GM12878 (cell line): ENCODE data around the gene BCAN. TPM values are rescaled to one million over a fixed set of nuclear protein-coding genes. Genes with fewer than 3 reads are reported as not detected.

Source experiments
- ATAC-seq: fragments of 200-7000 bp; cut with Tn5 transposase; 3 replicates; pipeline ENCODE4 v1.9.1; 2020; ENCODE audit warnings: mild to moderate bottlenecking, moderate library complexity
- BruUV-seq: library from RNA; stranded (reverse); fragments of 400-500 nt; replicated peaks from 2 replicates; lab custom pipeline; 2021; lab: Mats Ljungman, UMichigan
- CTCF ChIA-PET: fragments of 300-600 bp; sonication (Branson Sonifier 250); formaldehyde crosslinking; extraction: SDS; loops from one replicate; lab custom pipeline; 2021; ENCODE audit warnings: inconsistent platforms; lab: Yijun Ruan, JAX
- POLR2A ChIA-PET: fragments of 350-600 bp; formaldehyde crosslinking; extraction: SDS; loops from one replicate; lab custom pipeline; 2021; ENCODE audit warnings: inconsistent platforms; lab: Charles Lee
- RAD21 ChIA-PET: fragments of 300-600 bp; sonication (Branson Sonifier 250); formaldehyde crosslinking; loops from one replicate; lab custom pipeline; 2023; ENCODE audit warnings: antibody characterized with exemption; ENCODE audit not compliant: unreplicated experiment; lab: Charles Lee
- SMC1A ChIA-PET: fragments of 300-600 bp; sonication (Branson Sonifier 250); formaldehyde crosslinking; loops from one replicate; lab custom pipeline; 2023; ENCODE audit not compliant: unreplicated experiment, uncharacterized antibody; lab: Charles Lee
- DNase-seq: peaks from one replicate; pipeline ENCODE4 v3.0.0-alpha.2; 2011; ENCODE audit warnings: low read depth, low spot score
- FAIRE-seq: peaks from 3 replicates; lab custom pipeline; 2011; peaks lifted over from hg19 to GRCh38; lab: Jason Lieb, UNC
- H2AFZ ChIP-seq: 2 replicates; pipeline ENCODE4 v1.6.0; 2011; ENCODE audit warnings: low read depth, low read length, control low read depth; ENCODE audit not compliant: control insufficient read depth
- H3K27ac ChIP-seq: 2 replicates; pipeline ENCODE4 v1.5.1; 2011; ENCODE audit warnings: control low read depth; ENCODE audit not compliant: control insufficient read depth, insufficient read depth
- H3K27me3 ChIP-seq, 2 experiments: replicated peaks in 1 of 2; 2 replicates each; pipeline versions ENCODE4 v1.6.0 to v1.6.1; 2011; ENCODE audit warnings: low read length in 1 of 2; ENCODE audit not compliant: control insufficient read depth in 2 of 2, insufficient read depth in 2 of 2
- H3K36me3 ChIP-seq, 2 experiments: 2 replicates each; pipeline ENCODE4 v1.5.1; 2011; ENCODE audit warnings: low read length in 1 of 2; ENCODE audit not compliant: control insufficient read depth in 2 of 2, insufficient read depth in 2 of 2
- H3K4me1 ChIP-seq: 2 replicates; pipeline ENCODE4 v1.6.1; 2011; ENCODE audit warnings: mild to moderate bottlenecking, low read length, moderate library complexity, mixed read lengths; ENCODE audit not compliant: control insufficient read depth, insufficient read depth
- H3K4me2 ChIP-seq: 2 replicates; pipeline ENCODE4 v1.6.0; 2011; ENCODE audit warnings: control low read depth; ENCODE audit not compliant: control insufficient read depth, insufficient read depth
- H3K4me3 ChIP-seq: fragments of 200-600 bp; sonication (generic); 2 replicates; pipeline ENCODE4 v1.5.1; 2016
- H3K79me2 ChIP-seq: 2 replicates; pipeline ENCODE4 v1.6.0; 2011; ENCODE audit warnings: low read length; ENCODE audit not compliant: control insufficient read depth, insufficient read depth
- H3K9ac ChIP-seq: 2 replicates; pipeline ENCODE4 v1.8.0; 2011; ENCODE audit warnings: low read length, control low read depth, mixed read lengths; ENCODE audit not compliant: control insufficient read depth, insufficient read depth
- H3K9me3 ChIP-seq: replicated peaks from 3 replicates; pipeline ENCODE4 v1.5.1; 2011; ENCODE audit warnings: mild to moderate bottlenecking, low read length; ENCODE audit not compliant: control insufficient read depth, insufficient read depth
- H4K20me1 ChIP-seq: 2 replicates; pipeline ENCODE4 v1.6.0; 2011; ENCODE audit not compliant: control insufficient read depth, insufficient read depth
- BCL11A ChIP-seq: IDR thresholded peaks from 2 replicates; pipeline ENCODE4 v1.6.1; 2011; ENCODE audit warnings: low read depth, low read length
- BHLHE40 ChIP-seq, 2 experiments: fragments of 450-650 bp in 1 of 2; IDR thresholded peaks; 2 replicates each; pipeline ENCODE4 v1.6.1; 2011 to 2017; ENCODE audit warnings: low read depth in 2 of 2, borderline replicate concordance in 1 of 2, improper control_type of control experiment in 1 of 2, low read length in 1 of 2, mild to moderate bottlenecking in 1 of 2
- FOS ChIP-seq: IDR thresholded peaks from 3 replicates; pipeline ENCODE4 v1.6.1; 2011; ENCODE audit warnings: borderline replicate concordance; ENCODE audit not compliant: insufficient read length; ENCODE audit errors: extremely low read depth
- HCFC1 ChIP-seq: fragments of 150-350 bp; IDR thresholded peaks from 2 replicates; pipeline ENCODE4 v1.6.1; 2014; ENCODE audit warnings: low read length
- JUND ChIP-seq: IDR thresholded peaks from 2 replicates; pipeline ENCODE4 v1.6.1; 2012; ENCODE audit warnings: low read depth, mild to moderate bottlenecking, low read length, improper control_type of control experiment, moderate library complexity
- NBN ChIP-seq: fragments of 450-650 bp; IDR thresholded peaks from 2 replicates; pipeline ENCODE4 v1.6.1; 2016
- NFYB ChIP-seq: IDR thresholded peaks from 2 replicates; pipeline ENCODE4 v1.6.1; 2011; ENCODE audit warnings: low read depth, mild to moderate bottlenecking, low read length, improper control_type of control experiment, moderate library complexity; ENCODE audit not compliant: insufficient read depth
- RELA ChIP-seq: fragments of 450-650 bp; IDR thresholded peaks from 2 replicates; pipeline ENCODE4 v1.8.0; 2014; ENCODE audit warnings: borderline replicate concordance; ENCODE audit not compliant: partially characterized antibody
- RUNX3 ChIP-seq: IDR thresholded peaks from 2 replicates; pipeline ENCODE4 v1.6.1; 2012; ENCODE audit warnings: low read length, inconsistent platforms
- TCF12 ChIP-seq: IDR thresholded peaks from 2 replicates; pipeline ENCODE4 v1.6.1; 2011; ENCODE audit warnings: low read depth, mild to moderate bottlenecking, low read length
- WRNIP1 ChIP-seq: IDR thresholded peaks from 2 replicates; pipeline ENCODE4 v1.6.1; 2011; ENCODE audit warnings: low read depth, low read length, improper control_type of control experiment, borderline replicate concordance
- YY1 ChIP-seq: IDR thresholded peaks from 2 replicates; pipeline ENCODE4 v1.6.1; 2011; ENCODE audit warnings: low read depth, mild to moderate bottlenecking, low read length
- ZNF384 ChIP-seq: IDR thresholded peaks from 2 replicates; pipeline ENCODE4 v1.6.1; 2012; ENCODE audit warnings: low read depth, mild to moderate bottlenecking, low read length, improper control_type of control experiment, borderline replicate concordance
- WGBS: methylation state at CpG from one replicate; pipeline ENCODE4 v1.1.6; 2016; ENCODE audit warnings: low lambda C conversion rate; ENCODE audit not compliant: insufficient replicate concordance, insufficient coverage; ENCODE audit errors: missing lambda C conversion rate; 5-methylcytosine and 5-hydroxymethylcytosine counted together
- in situ Hi-C: fragments of 300-500 bp; cut with MboI; formaldehyde crosslinking; loops from 9 replicates; pipeline ENCODE4 v1.14.3; 2018; ENCODE audit warnings: mixed read lengths
- intact Hi-C: fragments of 100-400 bp; cut with micrococcal nuclease; formaldehyde crosslinking; loops from one replicate; pipeline ENCODE4 v1.14.2; 2022; ENCODE audit not compliant: unreplicated experiment
- polyA plus RNA-seq, 11 experiments: library from polyadenylated mRNA; depleted of rRNA in 4 of 11; unstranded in 6 of 11; stranded (reverse) in 5 of 11; fragments of >200 nt; fragmentation: Nextera tagmentation in 4 of 11; fragmentation: Illumina TruSeq in 1 of 11; extraction: Ambion mirVana in 4 of 11; extraction: Trizol in 1 of 11; gene quantifications; 1 replicate in 1 of 11; 2 replicates in 10 of 11; pipeline versions ENCODE4 v1.2.1 to v1.2.3, GENCODE V29; 2011 to 2016; ENCODE audit warnings: inconsistent platforms in 2 of 11, missing spikeins in 2 of 11, low read depth in 1 of 11
- total RNA-seq, 4 experiments: library from RNA; depleted of rRNA in 3 of 4; stranded (reverse); fragments of >200 nt in 3 of 4; fragmentation: Illumina TruSeq in 1 of 4; extraction: Trizol in 1 of 4; gene quantifications; 2 replicates each; pipeline versions ENCODE4 v1.2.1 to v1.2.3, GENCODE V29; 2013 to 2021
- TF ChIP-seq, protein P1 (sequence below): fragments of 450-650 bp; IDR thresholded peaks from 2 replicates; pipeline ENCODE4 v1.6.1; 2017; ENCODE audit warnings: mild to moderate bottlenecking
- TF ChIP-seq, protein P2 (sequence below): fragments of 450-650 bp; IDR thresholded peaks from 2 replicates; pipeline ENCODE4 v1.6.1; 2017; ENCODE audit warnings: mild to moderate bottlenecking, low read depth, inconsistent platforms; ENCODE audit not compliant: poor library complexity, severe bottlenecking

Gene BCAN
- total and polyA plus RNA-seq, 10 of the 15 experiments (the other 5 are each of a cell fraction or from before 2014, with no cell fraction given), result 0.05 to 1.3 (median 0.18) TPM; not detected in 1

GRCh38 chr1:156669794-156670193 is 27.9 kb downstream of the BCAN start (continued):
- TF ChIP-seq ZNF384 (no peak), NBN (no peak)
- TF ChIP-seq, protein P1, sequence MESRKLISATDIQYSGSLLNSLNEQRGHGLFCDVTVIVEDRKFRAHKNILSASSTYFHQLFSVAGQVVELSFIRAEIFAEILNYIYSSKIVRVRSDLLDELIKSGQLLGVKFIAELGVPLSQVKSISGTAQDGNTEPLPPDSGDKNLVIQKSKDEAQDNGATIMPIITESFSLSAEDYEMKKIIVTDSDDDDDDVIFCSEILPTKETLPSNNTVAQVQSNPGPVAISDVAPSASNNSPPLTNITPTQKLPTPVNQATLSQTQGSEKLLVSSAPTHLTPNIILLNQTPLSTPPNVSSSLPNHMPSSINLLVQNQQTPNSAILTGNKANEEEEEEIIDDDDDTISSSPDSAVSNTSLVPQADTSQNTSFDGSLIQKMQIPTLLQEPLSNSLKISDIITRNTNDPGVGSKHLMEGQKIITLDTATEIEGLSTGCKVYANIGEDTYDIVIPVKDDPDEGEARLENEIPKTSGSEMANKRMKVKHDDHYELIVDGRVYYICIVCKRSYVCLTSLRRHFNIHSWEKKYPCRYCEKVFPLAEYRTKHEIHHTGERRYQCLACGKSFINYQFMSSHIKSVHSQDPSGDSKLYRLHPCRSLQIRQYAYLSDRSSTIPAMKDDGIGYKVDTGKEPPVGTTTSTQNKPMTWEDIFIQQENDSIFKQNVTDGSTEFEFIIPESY, result no peak
- TF ChIP-seq, all 136 proteins: peak for 0

GRCh38 chr1:156670359-156670758 is 28.4 kb downstream of the BCAN start:
- Histone ChIP-seq H3K36me3 (no peaks in the 10 kb centered on the region), H3K27ac (no peak overlapping the region), H3K4me3 (no peak overlapping the region), H3K9ac (no peak overlapping the region), H3K4me2 (no peak overlapping the region), H2AFZ (no peak overlapping the region), H4K20me1 (no peaks in the 10 kb centered on the region), H3K27me3 (peaks cover 0 to 4% of the 10 kb centered on the region in 2 experiments; a peak in 3 of 4 replicates), H3K79me2 (no peaks in the 10 kb centered on the region), H3K4me1 (peaks cover 4% of the 10 kb centered on the region), H3K9me3 (no peaks in the 10 kb centered on the region)
- intact Hi-C loops, result no loop called here
- no peak for TF ChIP-seq YY1
- TF ChIP-seq JUND, result no peak
- TF ChIP-seq, protein P2, sequence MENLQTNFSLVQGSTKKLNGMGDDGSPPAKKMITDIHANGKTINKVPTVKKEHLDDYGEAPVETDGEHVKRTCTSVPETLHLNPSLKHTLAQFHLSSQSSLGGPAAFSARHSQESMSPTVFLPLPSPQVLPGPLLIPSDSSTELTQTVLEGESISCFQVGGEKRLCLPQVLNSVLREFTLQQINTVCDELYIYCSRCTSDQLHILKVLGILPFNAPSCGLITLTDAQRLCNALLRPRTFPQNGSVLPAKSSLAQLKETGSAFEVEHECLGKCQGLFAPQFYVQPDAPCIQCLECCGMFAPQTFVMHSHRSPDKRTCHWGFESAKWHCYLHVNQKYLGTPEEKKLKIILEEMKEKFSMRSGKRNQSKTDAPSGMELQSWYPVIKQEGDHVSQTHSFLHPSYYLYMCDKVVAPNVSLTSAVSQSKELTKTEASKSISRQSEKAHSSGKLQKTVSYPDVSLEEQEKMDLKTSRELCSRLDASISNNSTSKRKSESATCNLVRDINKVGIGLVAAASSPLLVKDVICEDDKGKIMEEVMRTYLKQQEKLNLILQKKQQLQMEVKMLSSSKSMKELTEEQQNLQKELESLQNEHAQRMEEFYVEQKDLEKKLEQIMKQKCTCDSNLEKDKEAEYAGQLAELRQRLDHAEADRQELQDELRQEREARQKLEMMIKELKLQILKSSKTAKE, result no peak
- TF ChIP-seq HCFC1, result no peak
- no peak for TF ChIP-seq BHLHE40 (IDR thresholded peaks at IDR 0.05; ENCODE audit: borderline replicate concordance in 1 of 2, low read depth in 2 of 2, low read length in 1 of 2)
- no peak for TF ChIP-seq RELA
- TF ChIP-seq TCF12, result no peak
- no peak for TF ChIP-seq FOS
- TF ChIP-seq RUNX3, result no peak
- TF ChIP-seq WRNIP1, result no peak
- no peak for TF ChIP-seq BCL11A
- TF ChIP-seq NFYB, result no peak
- POLR2A ChIA-PET, result no interaction called here
- in situ Hi-C loops, result no loop called here
- no peak for ATAC-seq
- SMC1A ChIA-PET, result interaction anchor here (1.0 kb wide), 1 partner anchor 14 kb away, joined by 3 read pairs; no protein-coding TSS in a partner anchor
- CTCF ChIA-PET, result interaction anchor here (1.1 to 1.3 kb wide), 2 partner anchors 11 to 20 kb away, joined by 3 to 4 read pairs; no protein-coding TSS in a partner anchor
- RAD21 ChIA-PET, result no interaction called here
- BruUV-seq, result no TSS peak
- FAIRE-seq, result no peak
- no peak for DNase-seq
- 16% methylated on average over 6 of the region's 6 CpGs for WGBS
